Suprapubic skin (tissue), 4 donors: ENCODE results near the gene PIK3R5. TPM values are rescaled to one million over a fixed set of nuclear protein-coding genes. Genes with fewer than 3 reads are reported as not detected.
A peak's percentile ranks its signal among the peaks of the same experiment; 100 is the strongest.

ENCODE experiments used
- DNase-seq, 2 donors: peaks; one replicate each; pipeline ENCODE4 v3.0.0-alpha.2; 2019; ENCODE audit warnings: low spot score in 2 of 2
- H3K27ac ChIP-seq: fragments of 200-600 bp; sonication (generic); one replicate; pipeline ENCODE4 v1.5.1; 2019
- H3K27me3 ChIP-seq: fragments of 200-600 bp; sonication (generic); one replicate; pipeline ENCODE4 v1.5.1; 2019
- H3K36me3 ChIP-seq: fragments of 200-600 bp; sonication (generic); one replicate; pipeline ENCODE4 v1.5.1; 2019
- H3K4me1 ChIP-seq: fragments of 200-600 bp; sonication (generic); one replicate; pipeline ENCODE4 v1.5.1; 2019
- H3K4me3 ChIP-seq: fragments of 200-600 bp; sonication (generic); one replicate; pipeline ENCODE4 v1.5.1; 2019; ENCODE audit warnings: mild to moderate bottlenecking
- H3K9me3 ChIP-seq: fragments of 200-600 bp; sonication (generic); one replicate; pipeline ENCODE4 v1.5.1; 2019
- CTCF ChIP-seq, 2 donors: fragments of 200-600 bp in 1 of 2; fragments of 450-650 bp in 1 of 2; sonication (generic) in 1 of 2; IDR thresholded peaks; one replicate each; pipeline ENCODE4 v1.5.1; 2016 to 2019; ENCODE audit warnings: antibody characterized with exemption in 2 of 2, mild to moderate bottlenecking in 1 of 2, moderate library complexity in 1 of 2
- EP300 ChIP-seq: sonication (generic); formaldehyde crosslinking; IDR thresholded peaks from one replicate; pipeline ENCODE4 v1.6.1; 2017; ENCODE audit warnings: antibody characterized with exemption
- POLR2A ChIP-seq, 2 donors: fragments of 450-650 bp; IDR thresholded peaks; one replicate each; pipeline ENCODE4 v1.6.1; 2017; ENCODE audit warnings: antibody characterized with exemption in 2 of 2, mild to moderate bottlenecking in 2 of 2, moderate library complexity in 2 of 2
- POLR2AphosphoS5 ChIP-seq, 3 donors: sonication (generic); formaldehyde crosslinking; IDR thresholded peaks; one replicate each; pipeline ENCODE4 v1.6.1; 2017; ENCODE audit warnings: antibody characterized with exemption in 3 of 3
- WGBS: methylation state at CpG from one replicate; pipeline ENCODE4 v1.1.5; 2018; 5-methylcytosine and 5-hydroxymethylcytosine counted together
- total RNA-seq, 4 donors: library from RNA; depleted of rRNA; stranded (reverse); fragments of >200 nt; gene quantifications; one replicate each; pipeline ENCODE4 v1.1.0, GENCODE V29; 2016

PIK3R5 gene
- total RNA-seq, 4 donors from 2014 or later = 3.6 to 13.5 (median 5.0) TPM

DNA sequence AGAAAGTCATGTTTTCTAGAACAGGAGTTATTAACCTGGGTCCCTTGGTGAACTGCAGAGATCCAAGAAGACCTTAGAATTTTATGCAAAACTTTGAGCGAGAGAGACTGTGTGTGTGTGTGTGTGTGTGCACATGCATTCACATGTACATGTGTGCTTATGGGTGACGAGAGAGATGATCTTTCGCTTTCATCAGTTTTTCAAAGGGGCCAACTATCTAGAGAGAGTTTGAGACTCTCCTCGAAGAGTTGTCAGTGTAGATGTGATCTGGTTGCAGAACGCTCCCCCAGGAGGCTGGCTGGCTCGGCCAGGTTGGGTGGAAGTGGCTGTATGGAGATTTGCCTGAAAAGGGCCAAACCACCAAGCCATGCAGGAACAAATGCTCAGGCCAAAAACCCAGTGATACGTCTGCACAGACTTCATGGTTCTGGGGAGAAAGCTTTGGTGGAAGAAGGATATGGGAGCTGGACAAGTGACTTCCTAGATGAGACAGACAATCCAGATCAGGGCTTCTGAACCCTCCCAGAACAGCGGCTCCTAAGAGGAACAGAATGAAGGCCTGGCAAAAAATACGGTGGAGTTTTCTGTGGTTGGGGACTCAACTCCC lies 6.1 kb downstream of the PIK3R5 start:
- WGBS = 93% methylated on average over 9 of the region's 9 CpGs
- no peaks in the 10 kb centered on the region for H3K4me1 ChIP-seq
- peak in 1 of 2 donors; percentile 22 for DNase-seq
- H3K27ac ChIP-seq = no peak overlapping the region
- no peaks in the 10 kb centered on the region for H3K9me3 ChIP-seq
- H3K36me3 ChIP-seq = no peaks in the 10 kb centered on the region
- H3K27me3 ChIP-seq = peaks cover 27% of the 10 kb centered on the region
- TF ChIP-seq POLR2A (IDR thresholded peaks at IDR 0.05) (no peak), CTCF (IDR thresholded peaks at IDR 0.05) (no peak), POLR2AphosphoS5 (IDR thresholded peaks at IDR 0.05) (no peak), EP300 (no peak)
- no peak overlapping the region for H3K4me3 ChIP-seq

DNA sequence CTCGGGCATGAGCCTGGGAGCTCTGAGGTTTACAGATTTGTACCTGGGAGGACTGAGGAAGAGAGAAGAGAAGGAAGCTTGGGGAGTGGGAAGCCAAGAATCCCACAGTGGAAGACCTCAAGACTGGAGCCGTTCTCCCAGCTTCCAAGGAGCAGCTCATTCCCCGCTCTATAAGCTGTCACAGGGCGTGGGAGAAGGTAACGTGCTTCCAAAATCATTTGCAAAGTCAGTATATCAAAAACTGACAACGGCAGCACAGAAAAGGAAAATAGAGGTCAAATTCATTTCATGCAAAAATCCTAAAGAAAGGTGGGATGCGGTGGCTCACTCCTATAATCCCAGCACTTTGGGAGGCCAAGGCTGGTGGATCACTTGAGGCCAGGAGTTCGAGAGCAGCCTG lies 7.8 kb downstream of the PIK3R5 start:
- DNase-seq = peak in 1 of 2 donors; percentile 18
- Histone ChIP-seq H3K4me1 (peaks cover 5% of the 10 kb centered on the region), H3K4me3 (no peak overlapping the region), H3K27me3 (peaks cover 13% of the 10 kb centered on the region), H3K36me3 (no peaks in the 10 kb centered on the region), H3K9me3 (no peaks in the 10 kb centered on the region), H3K27ac (no peak overlapping the region)
- WGBS = 92% methylated on average over 8 of the region's 8 CpGs
- TF ChIP-seq POLR2AphosphoS5 (IDR thresholded peaks at IDR 0.05) (no peak), CTCF (IDR thresholded peaks at IDR 0.05) (no peak), POLR2A (IDR thresholded peaks at IDR 0.05) (no peak), EP300 (no peak)

GRCh38 chr17:8956465-8956902 lies 9.0 kb downstream of the PIK3R5 start:
- 55% methylated on average over 5 of the region's 5 CpGs for WGBS
- H3K27me3 ChIP-seq = peaks cover 9% of the 10 kb centered on the region
- no peak for DNase-seq
- H3K36me3 ChIP-seq = no peaks in the 10 kb centered on the region
- peaks cover 5% of the 10 kb centered on the region for H3K4me1 ChIP-seq
- H3K4me3 ChIP-seq = no peak overlapping the region
- no peaks in the 10 kb centered on the region for H3K9me3 ChIP-seq
- no peak overlapping the region for H3K27ac ChIP-seq
- no peak for TF ChIP-seq CTCF (IDR thresholded peaks at IDR 0.05)
- no peak for TF ChIP-seq EP300
- TF ChIP-seq POLR2A (IDR thresholded peaks at IDR 0.05) = no peak
- no peak for TF ChIP-seq POLR2AphosphoS5 (IDR thresholded peaks at IDR 0.05)

- 84% methylated on average over 12 of the region's 12 CpGs for WGBS
- H3K36me3 ChIP-seq = no peaks in the 10 kb centered on the region
- no peak overlapping the region for H3K27ac ChIP-seq
- H3K9me3 ChIP-seq = no peaks in the 10 kb centered on the region
- no peaks in the 10 kb centered on the region for H3K27me3 ChIP-seq
- peak in 1 of 2 donors; percentile 51 for DNase-seq
- H3K4me3 ChIP-seq = no peak overlapping the region
- TF ChIP-seq POLR2A (IDR thresholded peaks at IDR 0.05) (no peak), POLR2AphosphoS5 (IDR thresholded peaks at IDR 0.05) (no peak), EP300 (no peak), CTCF (IDR thresholded peaks at IDR 0.05) (no peak)
- H3K4me1 ChIP-seq = peaks cover 5% of the 10 kb centered on the region
These were observed 10.2 kb downstream of the PIK3R5 start for GRCh38 chr17:8955021-8955959.

GRCh38 chr17:8954339-8954738 lies 11.2 kb downstream of the PIK3R5 start:
- H3K4me1 ChIP-seq = peaks cover 5% of the 10 kb centered on the region
- TF ChIP-seq EP300 (no peak), POLR2AphosphoS5 (IDR thresholded peaks at IDR 0.05) (no peak), POLR2A (IDR thresholded peaks at IDR 0.05) (no peak), CTCF (IDR thresholded peaks at IDR 0.05) (no peak)
- H3K4me3 ChIP-seq = no peak overlapping the region
- no peaks in the 10 kb centered on the region for H3K36me3 ChIP-seq
- DNase-seq = peak in 1 of 2 donors; percentile 76
- no peaks in the 10 kb centered on the region for H3K9me3 ChIP-seq
- H3K27me3 ChIP-seq = no peaks in the 10 kb centered on the region
- 52% methylated on average over 5 of the region's 10 CpGs for WGBS
- no peak overlapping the region for H3K27ac ChIP-seq
